Kidney (tissue), 14 donors: ENCODE results near the gene PRKD1. TPM values are rescaled to one million over a fixed set of nuclear protein-coding genes. Genes with fewer than 3 reads are reported as not detected.
A peak's percentile ranks its signal among the peaks of the same experiment; 100 is the strongest.

Experiments used
- DNase-seq, 5 donors: peaks; one replicate each; pipeline ENCODE4 v3.0.0-alpha.2; 2013 to 2020
- FAIRE-seq: peaks from 2 replicates; lab custom pipeline; 2012; peaks lifted over from hg19 to GRCh38; lab: Jason Lieb, UNC
- H3K27ac ChIP-seq, 2 donors: one replicate each; pipeline ENCODE4 v1.7.0; 2013; ENCODE audit warnings: low read depth in 2 of 2, low read length in 2 of 2, inconsistent platforms in 1 of 2
- H3K27me3 ChIP-seq: one replicate; pipeline ENCODE4 v1.7.1; 2013; ENCODE audit warnings: low read length, inconsistent platforms; ENCODE audit not compliant: control insufficient read depth, insufficient read depth
- H3K36me3 ChIP-seq, 3 donors: one replicate each; pipeline versions ENCODE4 v1.7.0 to v1.7.1; 2013; ENCODE audit warnings: low read length in 3 of 3, control low read depth in 1 of 3, inconsistent platforms in 1 of 3; ENCODE audit not compliant: insufficient read depth in 3 of 3, control insufficient read depth in 2 of 3
- H3K4me1 ChIP-seq, 3 donors: one replicate each; pipeline versions ENCODE4 v1.7.0 to v1.7.1; 2013; ENCODE audit warnings: low read length in 3 of 3, inconsistent platforms in 1 of 3, low read depth in 1 of 3; ENCODE audit not compliant: control insufficient read depth in 2 of 3, insufficient read depth in 2 of 3
- H3K4me3 ChIP-seq, 3 donors: one replicate each; pipeline versions ENCODE4 v1.7.0 to v1.8.1; 2013; ENCODE audit warnings: low read length in 3 of 3, control low read depth in 1 of 3, inconsistent platforms in 1 of 3
- H3K9ac ChIP-seq, 3 donors: one replicate each; pipeline versions ENCODE4 v1.7.0 to v1.7.1; 2013; ENCODE audit warnings: low read length in 3 of 3, control low read depth in 1 of 3, inconsistent platforms in 1 of 3
- H3K9me3 ChIP-seq, 3 donors: one replicate each; pipeline versions ENCODE4 v1.7.0 to v1.7.1; 2013; ENCODE audit warnings: low read length in 3 of 3, control low read depth in 1 of 3, inconsistent platforms in 1 of 3; ENCODE audit not compliant: control insufficient read depth in 2 of 3, insufficient read depth in 1 of 3
- intact Hi-C: fragments of 100-400 bp; cut with DNase I; formaldehyde crosslinking; loops from one replicate; pipeline ENCODE4 v1.11.1; 2022
- polyA plus RNA-seq: library from polyadenylated mRNA; stranded (reverse); fragments of 350-450 nt; fragmentation: Illumina TruSeq; extraction: RNeasy Lipid Tissue Mini Kit (QIAGEN cat#74804); gene quantifications from one replicate; pipeline ENCODE4 v1.2.3, GENCODE V29; 2014; ENCODE audit warnings: low read depth, low replicate concordance; ENCODE audit not compliant: insufficient read depth
- total RNA-seq: library from RNA; stranded (reverse); fragmentation: NEBNext Ultra II Directional; extraction: Animal tissue kit (Norgen Biotek cat#: 25700); gene quantifications from one replicate; pipeline ENCODE4 v1.2.1, GENCODE V29; 2021
- TF ChIP-seq, protein P1 (sequence below): IDR thresholded peaks from 3 replicates; pipeline ENCODE4 v1.5.1; 2012; ENCODE audit warnings: mild to moderate bottlenecking, moderate library complexity, borderline replicate concordance; ENCODE audit not compliant: insufficient read depth; ENCODE audit errors: extremely low read depth
- donor health status: control.
- donor health status: control.
- donor health status: control.
- donor health status: control.
- donor health status: control.
- donor health status: DM: yes; HTN: yes; CAD: no.
- donor health status: Normal renal cell carcinoma (clear cell type).

PRKD1 gene
- total and polyA plus RNA-seq, 2 donors from 2014 or later, result 14.0 to 45.1 TPM

DNA sequence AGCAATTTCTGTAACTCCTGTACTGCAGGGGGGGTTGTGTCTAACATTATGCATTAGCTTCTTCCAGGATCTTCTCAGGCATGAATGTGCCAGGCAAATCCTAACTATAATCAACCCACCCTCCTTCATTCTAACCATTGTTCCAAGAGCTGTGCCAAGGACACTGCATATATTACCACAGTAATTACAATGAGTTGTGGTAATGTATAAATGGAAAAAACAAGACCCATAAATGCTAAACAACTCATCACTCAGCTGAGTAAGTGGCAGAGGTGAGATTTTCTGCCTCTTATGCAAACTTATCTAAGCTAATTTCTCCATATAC is 80.6 kb downstream of the PRKD1 start:
- TF ChIP-seq, protein P1, sequence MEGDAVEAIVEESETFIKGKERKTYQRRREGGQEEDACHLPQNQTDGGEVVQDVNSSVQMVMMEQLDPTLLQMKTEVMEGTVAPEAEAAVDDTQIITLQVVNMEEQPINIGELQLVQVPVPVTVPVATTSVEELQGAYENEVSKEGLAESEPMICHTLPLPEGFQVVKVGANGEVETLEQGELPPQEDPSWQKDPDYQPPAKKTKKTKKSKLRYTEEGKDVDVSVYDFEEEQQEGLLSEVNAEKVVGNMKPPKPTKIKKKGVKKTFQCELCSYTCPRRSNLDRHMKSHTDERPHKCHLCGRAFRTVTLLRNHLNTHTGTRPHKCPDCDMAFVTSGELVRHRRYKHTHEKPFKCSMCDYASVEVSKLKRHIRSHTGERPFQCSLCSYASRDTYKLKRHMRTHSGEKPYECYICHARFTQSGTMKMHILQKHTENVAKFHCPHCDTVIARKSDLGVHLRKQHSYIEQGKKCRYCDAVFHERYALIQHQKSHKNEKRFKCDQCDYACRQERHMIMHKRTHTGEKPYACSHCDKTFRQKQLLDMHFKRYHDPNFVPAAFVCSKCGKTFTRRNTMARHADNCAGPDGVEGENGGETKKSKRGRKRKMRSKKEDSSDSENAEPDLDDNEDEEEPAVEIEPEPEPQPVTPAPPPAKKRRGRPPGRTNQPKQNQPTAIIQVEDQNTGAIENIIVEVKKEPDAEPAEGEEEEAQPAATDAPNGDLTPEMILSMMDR, result no peak
- FAIRE-seq (no peak), DNase-seq (no peak)
- intact Hi-C loops, result no loop called here
- Histone ChIP-seq H3K27me3 (no peaks in the 10 kb centered on the region), H3K27ac (no peak overlapping the region), H3K9ac (no peak overlapping the region), H3K4me1 (peaks cover 0 to 5% (median 4%) of the 10 kb centered on the region in 3 donors), H3K36me3 (no peaks in the 10 kb centered on the region), H3K4me3 (no peak overlapping the region), H3K9me3 (no peaks in the 10 kb centered on the region)

DNA sequence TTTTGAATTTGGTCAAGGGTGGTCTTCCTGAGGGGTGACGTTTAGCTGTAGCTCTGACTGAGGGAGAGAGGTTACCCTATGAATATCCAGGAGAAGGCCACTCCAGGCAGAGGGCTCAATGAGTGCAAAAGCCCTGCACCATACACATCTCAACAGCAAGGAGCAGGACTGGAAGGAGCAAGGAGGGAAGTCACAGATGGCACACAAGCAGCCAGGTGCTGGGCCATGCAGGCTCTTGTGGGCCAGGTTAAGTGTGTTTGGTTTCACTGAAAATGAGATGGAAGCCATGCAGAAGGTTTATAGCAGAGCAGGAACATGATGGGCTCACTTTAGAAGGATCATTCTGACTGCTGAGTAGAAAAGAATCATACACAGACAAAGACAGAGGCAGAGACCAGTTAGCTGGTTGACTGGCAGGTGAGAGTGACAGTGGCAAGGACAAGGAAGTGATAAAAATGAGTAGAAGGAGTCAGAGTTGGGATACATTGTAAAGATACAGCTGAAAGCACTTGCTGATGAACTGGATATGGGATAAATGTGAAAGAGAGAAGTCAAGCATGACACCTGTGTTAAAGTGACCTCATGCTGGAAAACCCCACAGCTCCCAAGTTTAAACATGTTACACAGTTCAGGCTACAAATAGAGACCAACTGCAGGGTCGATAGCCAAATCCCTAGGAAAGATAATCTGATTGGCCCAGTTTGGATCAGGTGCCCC is 81.2 kb downstream of the PRKD1 start:
- H3K4me1 ChIP-seq, result peaks cover 0 to 5% (median 4%) of the 10 kb centered on the region in 3 donors
- DNase-seq, result peak in 4 of 5 donors; percentile 25 to 74 (median 44)
- no peak overlapping the region for H3K9ac ChIP-seq
- no peaks in the 10 kb centered on the region for H3K36me3 ChIP-seq
- intact Hi-C loops, result no loop called here
- no peak overlapping the region for H3K4me3 ChIP-seq
- TF ChIP-seq, protein P1, result no peak
- no peak for FAIRE-seq
- H3K9me3 ChIP-seq, result no peaks in the 10 kb centered on the region
- no peak overlapping the region for H3K27ac ChIP-seq
- H3K27me3 ChIP-seq, result no peaks in the 10 kb centered on the region

DNA sequence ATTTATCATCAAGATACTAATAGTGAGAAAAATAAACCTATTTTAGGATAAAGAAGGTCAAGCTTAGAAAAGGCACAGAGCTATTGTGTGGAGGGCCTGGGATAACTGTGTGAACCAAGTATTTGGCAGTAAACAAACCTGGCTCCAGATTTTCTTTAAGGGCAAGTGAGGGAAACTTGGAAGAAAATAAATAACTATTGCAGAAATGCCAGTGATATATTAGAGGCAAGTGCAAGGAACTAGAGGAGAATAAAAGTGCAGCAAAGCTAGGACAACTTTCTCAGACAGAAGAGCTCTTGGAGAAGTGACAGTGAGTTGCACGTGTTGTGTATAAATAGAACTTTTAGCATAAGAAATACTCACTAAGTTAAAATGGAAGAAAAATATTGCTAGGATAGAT is 83.7 kb downstream of the PRKD1 start:
- no peak overlapping the region for H3K27ac ChIP-seq
- H3K4me1 ChIP-seq, result peaks cover 0 to 5% (median 4%) of the 10 kb centered on the region in 3 donors
- H3K36me3 ChIP-seq, result no peaks in the 10 kb centered on the region
- no peak overlapping the region for H3K4me3 ChIP-seq
- no peak overlapping the region for H3K9ac ChIP-seq
- DNase-seq (no peak), FAIRE-seq (no peak)
- TF ChIP-seq, protein P1, result no peak
- peaks cover 0 to 20% (median 9%) of the 10 kb centered on the region in 3 donors for H3K9me3 ChIP-seq
- no peaks in the 10 kb centered on the region for H3K27me3 ChIP-seq
- intact Hi-C loops, result no loop called here
